Stimulated activated CD4-positive, alpha-beta T cell treated with anti-CD3 and anti-CD28 coated beads, Interleukin-1b, Interleukin-23, amount 100 ng/mL, for 24 hours (primary cell): ENCODE results near the gene RPN2.

Experiments
- DNase-seq, 4 experiments: peaks; one replicate each; pipeline ENCODE4 v3.0.0-alpha.2; 2020; ENCODE audit warnings: low read depth in 4 of 4, low spot score in 1 of 4

The RPN2 gene

DNA sequence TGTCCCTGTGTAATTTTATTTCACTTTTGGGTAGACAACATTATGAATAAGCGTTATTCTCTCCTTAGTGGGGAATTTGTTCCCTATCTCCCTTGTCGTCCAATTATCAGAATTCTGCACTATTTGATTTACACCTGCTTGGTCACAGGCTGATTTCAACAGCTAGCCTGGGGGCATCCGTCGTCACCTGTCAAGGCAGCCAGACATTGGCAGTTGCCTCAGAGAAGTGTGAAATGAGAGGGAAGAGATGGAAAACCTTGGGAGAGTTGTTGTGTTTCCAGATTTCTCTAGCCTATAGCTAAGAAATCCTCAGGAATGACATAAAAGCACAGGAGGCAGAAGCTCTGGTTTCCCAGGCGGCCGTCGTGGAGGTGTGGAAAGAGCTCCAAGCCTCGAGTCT, 83.4 kb downstream of the RPN2 start:
- DNase-seq = no peak

DNA sequence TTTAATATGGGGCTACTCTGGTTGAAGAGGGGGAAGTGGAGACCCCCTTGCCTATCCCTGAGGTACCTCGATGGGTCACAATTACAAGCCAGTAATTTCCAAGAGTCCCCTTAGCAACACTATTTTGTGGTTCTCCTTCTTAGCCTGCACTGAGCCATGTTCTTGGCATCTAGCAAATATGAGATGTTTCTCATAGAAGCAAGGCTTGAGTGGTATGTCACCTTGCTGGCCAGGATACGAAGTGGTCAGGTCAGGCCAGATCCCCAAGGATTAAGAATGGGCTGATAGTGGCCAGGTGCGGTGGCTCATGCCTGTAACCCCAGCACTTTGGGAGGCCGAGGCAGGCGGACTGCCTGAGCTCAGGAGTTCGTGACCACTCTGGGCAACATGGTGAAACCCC, 84.6 kb downstream of the RPN2 start:
- DNase-seq = no peak

DNA sequence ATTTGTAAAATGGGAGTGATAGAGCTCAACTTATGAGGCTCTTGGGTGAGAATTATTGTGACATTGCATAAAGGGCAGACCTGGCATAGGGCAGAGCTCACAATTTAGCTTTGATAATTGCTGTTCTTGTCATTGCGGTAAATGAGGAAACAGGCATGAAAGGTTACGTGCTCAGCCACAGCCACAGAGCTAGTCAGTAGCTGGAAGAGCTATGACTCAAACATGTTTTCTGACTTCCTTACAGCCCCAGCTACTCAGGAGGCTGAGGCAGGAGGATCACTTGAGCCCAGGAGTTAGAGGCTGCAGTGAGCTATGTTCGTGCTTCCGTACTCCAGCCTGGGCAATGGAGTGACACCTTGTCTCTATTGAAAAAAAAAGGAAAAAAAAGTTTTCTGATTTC, 86.0 kb downstream of the RPN2 start:
- no peak for DNase-seq

DNA sequence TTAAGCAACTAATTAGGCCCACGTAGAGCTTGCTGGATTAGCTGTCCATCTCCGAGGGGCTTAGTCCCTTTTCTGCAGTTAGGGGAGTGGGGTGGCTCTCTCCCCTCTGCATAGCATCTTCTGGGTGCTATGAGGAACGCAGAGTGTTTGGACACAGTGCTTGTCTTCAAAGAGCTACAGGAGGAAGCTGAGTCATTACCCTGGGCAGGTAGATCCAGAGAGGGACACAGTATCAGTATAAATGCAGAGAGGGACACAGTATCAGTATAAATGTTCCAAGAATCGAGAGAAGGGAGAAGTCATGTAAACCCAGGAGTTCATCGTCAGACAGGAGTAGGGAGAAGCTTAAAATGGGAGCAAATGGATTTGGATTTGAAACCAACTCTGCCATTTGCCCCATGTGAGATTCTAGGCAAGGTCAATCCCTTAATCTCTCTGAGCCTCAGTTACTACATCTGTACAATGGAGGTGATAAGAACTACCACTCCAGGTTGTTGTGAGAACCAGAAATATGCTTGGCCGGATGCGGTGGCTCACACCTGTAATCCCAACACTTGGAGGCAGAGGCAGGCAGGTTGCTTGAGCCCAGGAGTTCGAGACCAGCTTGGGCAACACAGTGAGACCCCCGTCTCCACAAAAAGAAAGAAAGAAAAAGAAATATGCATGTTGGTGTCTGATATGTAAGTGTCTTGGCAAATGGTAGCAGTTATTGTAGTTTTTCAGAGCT, 88.0 kb downstream of the RPN2 start:
- DNase-seq = no peak

DNA sequence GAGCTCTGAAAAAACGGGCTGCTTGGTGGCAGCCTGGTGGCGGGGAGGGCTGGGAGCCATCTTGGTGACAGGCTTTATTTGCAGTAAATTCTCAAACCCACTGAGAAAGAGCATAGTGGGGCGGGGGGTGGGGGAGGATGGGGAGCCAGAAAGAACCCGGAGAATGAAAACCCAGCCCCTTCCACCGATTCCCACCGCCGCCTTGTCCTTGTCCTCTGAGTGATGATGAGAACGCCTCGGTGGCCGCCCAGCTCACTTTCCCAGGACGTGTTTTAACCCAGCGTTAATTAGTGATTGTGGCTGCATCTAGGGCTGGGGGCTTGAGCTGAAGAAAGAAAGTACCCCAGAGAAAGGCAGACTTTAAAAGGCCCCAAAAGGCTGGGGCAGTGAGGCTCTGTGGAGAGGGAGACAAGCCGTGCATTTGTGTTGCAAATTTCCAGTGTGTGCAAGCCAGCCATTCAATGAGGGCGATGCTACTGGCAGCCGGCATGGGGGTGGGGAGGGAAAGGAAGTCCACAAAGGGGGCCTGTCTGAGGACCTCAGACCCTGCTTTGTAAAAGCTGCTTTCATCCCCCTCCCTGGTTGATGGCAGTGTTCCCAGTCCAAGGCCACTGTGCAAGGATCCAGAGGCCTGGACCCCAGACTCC, 88.7 kb downstream of the RPN2 start:
- no peak for DNase-seq

DNA sequence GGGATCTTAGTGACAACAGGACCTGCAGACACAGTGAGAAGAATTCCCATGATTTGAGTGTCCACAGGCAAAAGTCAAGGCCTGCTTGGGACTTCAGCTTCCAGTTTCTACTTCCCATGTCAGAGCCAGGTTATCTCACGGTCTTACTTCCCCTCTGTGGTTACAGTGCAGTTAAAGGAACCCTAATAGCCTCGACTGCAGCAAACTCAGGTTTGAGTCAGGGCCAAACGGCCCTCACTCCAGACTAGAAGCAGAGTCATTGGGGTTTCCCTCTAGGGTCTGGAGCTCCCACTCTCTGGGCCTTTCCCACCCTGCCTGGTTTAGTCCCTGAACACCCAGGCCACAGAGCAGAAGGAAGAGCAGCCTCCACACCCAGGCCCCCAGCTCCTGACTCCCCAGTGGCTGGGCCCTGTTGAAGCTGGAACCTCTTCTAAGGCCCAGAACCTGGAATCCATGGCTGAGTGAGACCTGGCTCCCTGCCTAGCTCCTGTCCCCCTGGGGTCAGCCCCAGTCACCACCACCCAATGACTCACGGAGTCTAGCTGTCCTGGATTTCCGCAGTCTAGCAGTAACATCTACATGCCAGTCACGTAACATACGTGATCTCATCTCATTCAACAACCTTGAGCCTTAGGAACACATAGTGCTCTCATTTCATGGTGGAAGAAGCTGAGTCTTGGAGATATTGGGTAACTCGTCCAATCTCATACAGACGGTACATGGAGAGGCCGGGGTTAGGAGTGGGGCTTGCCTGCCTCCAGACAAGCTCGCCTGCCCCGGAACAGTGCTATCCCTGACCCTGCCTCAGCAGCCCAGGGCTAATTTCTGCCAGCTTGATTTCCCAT, 91.7 kb downstream of the RPN2 start:
- no peak for DNase-seq

DNA sequence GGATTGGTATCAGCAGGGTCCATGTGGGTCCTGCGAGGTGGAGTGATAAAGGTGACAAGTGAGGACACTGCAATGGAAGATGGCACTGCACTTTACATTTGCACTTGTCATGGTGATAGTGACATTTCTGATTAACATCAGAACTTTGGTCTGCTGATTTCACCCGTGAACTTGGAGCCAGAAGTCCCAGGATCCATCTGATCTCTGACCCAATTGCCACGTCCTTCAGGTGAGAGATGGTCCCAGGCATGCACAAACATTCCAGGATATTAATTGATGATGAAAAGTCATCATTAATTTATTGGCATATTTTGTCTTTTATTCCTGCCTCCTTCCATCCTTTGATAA, 92.3 kb downstream of the RPN2 start:
- DNase-seq = no peak

DNA sequence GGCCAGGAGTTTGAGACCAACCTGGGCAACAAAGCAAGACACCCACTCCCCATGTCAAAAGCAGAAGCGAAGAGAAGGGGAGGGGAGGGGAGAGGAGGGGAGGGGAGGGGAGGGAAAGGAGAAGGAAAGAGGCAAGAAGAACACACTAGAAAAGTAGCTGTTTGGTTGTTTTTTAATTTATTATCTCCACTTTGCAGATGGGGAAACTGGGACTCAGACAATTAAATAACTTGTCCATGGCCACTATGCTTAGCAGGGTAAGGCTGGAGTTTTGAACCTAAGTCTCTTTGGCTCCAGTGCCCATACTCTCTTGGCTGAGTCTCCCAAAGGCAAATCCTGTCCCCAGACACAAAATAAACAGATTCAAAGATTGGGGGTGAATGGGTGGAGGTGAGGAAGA, 94.9 kb downstream of the RPN2 start:
- DNase-seq = no peak

DNA sequence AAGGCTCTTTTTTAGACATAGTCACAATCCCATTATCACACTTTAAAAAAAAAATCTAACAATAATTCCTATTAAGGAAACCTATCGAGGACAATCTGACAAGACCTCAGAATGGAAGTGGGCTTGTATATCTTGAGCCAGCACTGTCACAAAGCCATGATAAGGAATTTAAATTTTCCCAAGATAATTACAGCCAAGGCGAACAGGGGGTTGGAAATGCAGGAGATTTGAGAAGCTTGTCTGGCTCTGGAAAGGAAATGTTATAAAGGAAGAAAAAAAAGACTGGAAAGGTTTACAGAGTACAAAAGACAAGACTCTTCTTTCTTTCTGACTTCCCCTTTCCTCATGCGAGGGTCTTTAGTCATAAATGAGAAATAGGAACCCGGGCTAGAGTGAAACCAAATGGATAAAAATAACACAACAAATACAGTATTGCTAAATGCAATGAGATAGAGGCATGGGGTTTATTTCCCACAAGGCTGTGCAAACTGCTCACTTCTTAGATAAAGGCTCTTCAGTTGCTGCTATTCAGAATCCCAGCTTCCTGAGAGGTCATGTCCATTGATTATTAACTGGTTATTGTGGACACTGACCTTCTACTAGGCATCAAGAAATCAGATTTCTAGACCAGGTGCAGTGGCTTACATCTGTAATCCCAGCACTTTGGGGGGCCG, 95.9 kb downstream of the RPN2 start:
- DNase-seq = no peak

DNA sequence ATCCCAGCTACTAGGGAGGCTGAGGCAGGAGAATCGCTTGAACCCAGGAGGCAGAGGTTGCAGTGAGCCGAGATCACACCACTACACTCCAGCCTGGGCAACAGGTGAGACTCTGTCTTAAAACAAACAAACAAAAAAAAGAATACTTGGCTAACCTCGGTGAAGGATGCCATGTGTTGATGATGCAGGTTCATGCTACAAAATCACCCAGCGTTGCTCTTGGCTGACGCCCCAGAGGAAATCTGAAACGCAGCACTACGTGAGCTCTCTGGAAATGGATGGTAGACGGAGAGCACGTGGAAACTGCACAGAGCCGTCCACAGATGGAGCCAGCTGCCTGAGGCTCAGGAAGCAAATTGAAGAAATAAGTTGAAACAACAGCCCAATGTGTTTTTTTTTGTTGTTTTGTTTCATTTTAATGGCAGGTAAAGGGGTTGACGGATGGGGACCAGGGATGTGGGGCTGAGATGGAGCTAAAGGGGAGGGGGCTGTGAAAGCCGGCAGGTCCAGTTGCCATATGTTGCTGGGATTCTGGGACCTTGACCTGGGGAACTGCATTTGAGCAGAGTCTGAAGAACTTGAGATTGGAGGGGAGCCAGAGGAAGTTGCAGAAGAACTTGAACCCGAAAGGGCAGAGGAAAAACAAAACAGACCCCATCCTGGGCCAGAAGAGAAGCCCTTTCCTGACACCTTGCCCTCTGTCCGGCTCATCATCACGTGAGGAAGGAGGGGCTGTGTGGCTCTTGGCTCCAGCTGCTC, 97.5 kb downstream of the RPN2 start:
- DNase-seq = no peak

DNA sequence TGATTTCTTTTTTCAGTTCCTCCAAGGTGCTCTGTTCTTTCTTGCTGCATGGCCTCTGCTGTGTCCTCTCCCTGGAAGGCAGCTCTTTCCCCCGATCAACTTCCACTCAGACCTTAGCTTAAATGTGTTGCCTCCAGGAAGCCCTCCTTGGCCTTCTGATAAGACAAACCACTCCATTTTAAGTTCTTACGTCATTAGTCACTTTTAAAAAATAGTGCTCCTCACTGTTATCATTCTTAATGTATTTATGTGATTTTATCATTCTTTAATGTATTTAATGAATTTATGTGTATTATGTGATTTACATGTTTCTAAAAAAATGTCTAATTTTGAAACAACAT, 98.1 kb downstream of the RPN2 start:
- no peak for DNase-seq

DNA sequence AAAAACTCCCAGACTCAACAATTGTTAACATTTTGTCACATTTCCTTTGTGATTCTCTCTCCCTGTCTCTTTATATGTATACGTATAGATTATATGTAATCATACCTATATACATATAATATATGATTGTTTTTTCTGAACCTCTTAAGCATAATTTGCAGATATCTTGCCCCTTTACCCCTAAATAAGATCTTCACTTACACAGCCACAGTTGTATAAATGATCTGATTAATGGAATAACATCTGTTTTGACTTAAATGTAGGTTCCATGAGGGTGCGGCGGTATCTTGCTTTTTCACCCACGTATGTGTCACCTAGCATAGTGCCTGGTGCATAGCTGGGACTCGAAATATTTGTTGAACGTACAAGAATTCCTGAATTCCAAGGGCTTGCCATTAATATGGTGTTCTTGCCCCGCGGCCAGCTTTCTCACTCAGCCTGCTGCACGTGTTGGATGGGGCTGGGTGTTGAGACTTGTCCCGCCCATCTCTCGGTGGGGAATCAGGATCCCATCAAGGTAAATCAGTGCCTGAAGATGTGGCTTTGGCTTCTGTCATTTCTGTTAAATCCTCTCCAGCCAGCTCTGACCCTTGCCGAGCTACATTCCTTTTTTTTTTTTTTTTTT, 99.9 kb downstream of the RPN2 start:
- DNase-seq = no peak

DNA sequence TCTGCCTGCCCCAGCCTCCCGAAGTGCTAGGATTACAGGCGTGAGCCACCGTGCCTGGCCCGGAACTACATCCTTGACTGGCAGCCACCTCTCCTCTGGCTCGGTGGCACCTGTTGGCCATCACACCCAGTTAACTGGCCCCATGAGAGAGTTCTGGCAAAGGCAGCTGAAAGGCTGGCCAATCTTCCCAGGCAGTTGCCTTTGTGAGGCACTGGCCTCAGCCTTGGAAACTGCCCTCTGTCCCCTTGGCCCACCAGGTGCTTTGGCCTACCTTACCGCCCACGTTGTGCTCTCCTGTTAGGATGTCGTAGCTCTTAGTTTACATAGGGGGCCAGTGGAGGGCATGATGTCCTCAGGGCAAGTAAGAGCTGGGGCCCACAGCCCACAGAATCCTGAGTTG, 100.7 kb downstream of the RPN2 start:
- DNase-seq = no peak

DNA sequence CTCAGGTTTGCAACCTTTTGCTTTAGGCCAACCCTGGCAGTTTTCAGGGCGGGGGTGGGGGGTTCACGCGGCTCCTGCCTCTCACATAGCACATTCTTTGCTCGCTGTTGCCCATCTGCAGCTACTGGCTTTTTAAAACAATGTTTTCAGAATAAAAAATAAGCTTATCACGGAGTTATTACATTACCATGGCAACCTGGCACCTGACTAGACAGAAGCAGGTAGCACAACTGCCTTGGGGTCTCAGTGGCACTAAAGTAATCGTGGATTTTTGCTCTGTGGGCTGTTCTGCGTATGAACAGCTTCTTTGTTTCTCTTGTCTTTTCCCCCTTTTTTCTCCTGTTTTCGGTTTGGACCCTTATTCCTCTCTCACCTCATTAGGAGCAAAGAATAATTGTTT, 101.3 kb downstream of the RPN2 start:
- no peak for DNase-seq

DNA sequence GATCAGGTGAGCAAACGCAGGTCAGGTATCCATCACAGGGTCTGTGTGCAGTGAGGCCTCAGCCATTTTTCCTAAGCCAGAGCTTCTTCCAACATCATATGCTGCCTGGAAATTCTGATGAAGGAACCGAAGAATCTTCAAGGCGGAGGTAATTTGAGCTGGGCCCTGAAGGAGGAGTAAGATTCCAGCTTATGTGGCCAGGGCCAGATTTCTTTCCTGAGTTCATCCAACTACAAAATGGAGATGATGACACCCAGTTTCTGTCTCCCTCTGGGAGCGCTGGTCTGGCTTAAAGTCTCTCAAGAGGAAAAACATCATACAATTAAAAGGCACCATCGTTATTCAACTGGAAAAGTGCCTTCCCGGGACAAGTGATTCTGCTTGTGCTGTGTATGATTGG, 103.4 kb downstream of the RPN2 start:
- DNase-seq = no peak

DNA sequence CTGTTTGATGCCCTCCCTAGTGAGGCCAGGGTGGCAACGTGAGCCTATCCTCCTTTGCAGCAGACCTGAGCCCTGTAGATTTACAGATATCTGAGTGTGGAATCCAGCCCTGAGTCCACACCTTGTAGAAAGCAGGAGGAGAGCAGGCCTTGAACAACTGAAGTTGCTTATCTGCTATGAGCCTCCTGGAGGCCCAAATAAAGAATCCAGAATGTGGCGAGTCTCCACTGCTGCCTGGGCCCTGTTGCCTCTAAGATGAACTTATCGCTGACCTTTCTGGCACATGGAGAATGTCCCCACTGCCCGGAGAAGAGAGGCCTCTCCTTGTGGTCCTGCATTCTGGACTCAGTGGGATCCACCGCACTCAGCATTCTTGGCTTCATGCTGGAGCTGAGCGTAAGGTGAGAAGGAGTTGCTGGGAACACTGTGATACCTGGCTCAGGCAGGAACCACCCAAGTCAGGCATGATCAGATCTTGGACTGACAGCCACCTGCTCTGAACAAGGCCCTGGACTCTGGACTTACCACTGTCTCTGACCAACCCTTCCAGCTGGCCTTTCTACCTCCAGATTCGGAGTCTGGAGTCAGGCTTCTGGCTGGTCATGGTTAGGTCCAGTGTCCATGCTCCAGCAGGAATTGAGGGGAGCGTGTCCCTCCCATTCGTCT, 104.5 kb downstream of the RPN2 start:
- no peak for DNase-seq

DNA sequence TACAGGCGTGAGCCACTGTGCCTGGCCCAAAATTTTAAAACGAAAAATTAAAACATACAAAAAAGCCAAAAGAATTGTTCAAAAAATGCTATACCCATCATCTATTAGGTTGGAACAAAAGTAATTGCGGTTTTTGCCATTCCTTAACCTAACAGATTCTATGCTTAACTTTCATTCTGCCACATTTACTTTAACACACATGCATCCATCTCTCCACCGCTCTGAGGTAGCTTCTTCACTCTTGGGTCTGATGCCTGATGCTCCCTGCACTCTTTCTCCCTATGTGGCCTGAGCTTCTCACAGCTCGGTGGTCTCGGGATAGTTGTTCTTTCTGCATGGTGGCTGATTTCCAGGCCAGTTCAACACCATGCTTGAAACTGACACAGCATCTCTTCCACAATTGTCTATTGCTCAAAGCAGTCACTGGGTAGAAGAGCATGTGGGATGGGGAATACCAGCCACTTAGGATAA, 105.6 kb downstream of the RPN2 start:
- DNase-seq = no peak

DNA sequence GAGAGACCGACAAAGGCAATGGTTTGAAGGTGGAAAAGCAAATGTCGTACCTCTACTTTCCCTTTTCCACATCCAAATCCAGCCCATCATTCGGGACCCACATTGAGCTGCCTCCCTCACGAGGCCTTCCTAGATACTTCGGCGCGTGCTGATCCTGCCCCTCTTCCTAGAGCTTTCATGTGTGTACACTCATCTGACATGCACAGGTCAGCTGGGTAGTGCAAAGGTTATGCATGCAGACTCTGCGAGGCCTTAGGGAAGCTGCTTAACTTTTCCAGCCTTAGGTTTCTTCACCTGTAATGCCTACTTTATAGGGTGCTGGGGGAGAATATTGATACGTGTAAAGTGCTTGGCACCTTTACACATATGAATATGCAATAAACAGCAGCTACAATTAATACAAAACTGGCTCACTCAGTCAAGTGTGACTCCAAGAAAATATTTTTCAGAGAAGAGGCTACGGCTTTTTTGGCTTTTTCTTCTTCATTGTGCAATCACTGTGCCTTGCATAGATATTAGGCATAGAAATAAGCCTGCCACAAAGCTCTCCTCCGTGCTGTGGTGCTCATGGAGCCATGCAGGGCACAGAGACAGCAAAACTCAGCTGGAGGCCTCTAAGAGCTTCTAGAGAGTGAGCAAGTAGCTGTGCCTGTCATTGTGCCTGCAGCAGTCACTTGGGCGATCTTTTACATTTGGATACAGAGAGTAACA, 106.7 kb downstream of the RPN2 start:
- DNase-seq = no peak

DNA sequence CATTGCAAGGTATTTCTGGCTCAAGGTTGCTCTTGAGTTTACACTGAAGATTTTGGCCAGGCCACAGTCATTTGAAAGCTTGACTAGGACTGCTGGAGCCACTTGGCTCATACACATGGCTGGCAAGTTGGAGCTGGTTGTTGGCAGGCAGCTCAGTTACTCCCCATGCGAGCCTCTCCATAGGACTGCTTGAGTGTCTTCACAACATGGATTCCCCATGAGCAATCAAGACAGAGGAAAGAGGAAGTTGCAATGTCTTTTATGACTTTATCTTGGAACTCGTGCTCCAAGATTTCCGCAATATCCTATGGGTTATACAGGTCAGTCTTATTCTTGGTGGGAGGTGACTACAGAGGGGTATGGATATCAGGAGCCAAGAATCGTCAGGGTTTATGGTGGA, 109.0 kb downstream of the RPN2 start:
- no peak for DNase-seq
